ENCODE results near the gene LCE3E.

Gene LCE3E

DNA sequence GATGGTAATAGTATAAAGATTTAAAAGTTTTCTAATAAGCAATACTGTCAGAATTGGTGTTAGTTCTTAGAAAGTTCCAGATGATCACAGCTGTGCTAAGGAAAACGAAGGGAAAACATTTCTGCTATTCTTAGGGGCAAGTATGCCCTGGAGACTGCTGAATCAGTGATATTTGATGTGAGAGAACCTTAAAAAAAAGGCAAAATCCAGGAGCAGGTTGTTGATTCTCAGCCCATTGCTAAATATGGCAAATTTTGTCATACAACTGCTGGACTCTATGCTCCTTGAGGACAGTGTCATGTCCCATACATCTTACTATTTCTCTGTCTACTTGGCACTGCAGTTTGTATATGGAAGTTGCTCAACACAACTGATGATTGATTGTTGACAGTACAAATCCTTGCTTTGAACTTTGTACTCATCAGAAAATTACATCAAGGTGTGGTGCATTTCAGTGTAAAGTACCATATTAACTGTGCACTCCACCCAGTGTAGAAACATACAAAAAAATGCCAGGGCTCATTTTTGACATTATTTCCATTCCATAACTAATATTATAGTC is 41.4 kb downstream of the LCE3E start:
- Histone ChIP-seq H3K79me1 (ENCODE audit: low read length) (no peaks in the 10 kb centered on the region), H3K27ac (ENCODE audit: low read depth, low read length) (no peak overlapping the region), H3K79me2 (ENCODE audit: control insufficient read depth, insufficient read depth, low read length) (no peaks in the 10 kb centered on the region), H3K56ac (ENCODE audit: low read length) (no peak overlapping the region), H3K18ac (ENCODE audit: low read length) (no peak overlapping the region), H2BK120ac (ENCODE audit: low read depth, low read length) (no peak overlapping the region), H3K27me3 (ENCODE audit: insufficient read depth, low read length, poor library complexity) (no peaks in the 10 kb centered on the region), H3K36me3 (ENCODE audit: control insufficient read depth, insufficient read depth, low read length) (no peaks in the 10 kb centered on the region), H3K9ac (ENCODE audit: low read length) (no peak overlapping the region), H3K4me3 (ENCODE audit: low read length) (no peak overlapping the region), H3K4me2 (ENCODE audit: low read length) (no peak overlapping the region), H3K23ac (ENCODE audit: low read length) (no peak overlapping the region), H3K4me1 (ENCODE audit: control insufficient read depth, low read depth, low read length) (no peaks in the 10 kb centered on the region), H4K5ac (ENCODE audit: low read length) (no peak overlapping the region), H3K4ac (ENCODE audit: low read depth, low read length) (no peak overlapping the region), H2AK5ac (ENCODE audit: low read length) (no peak overlapping the region), H4K8ac (ENCODE audit: low read depth, low read length) (no peak overlapping the region), H2BK5ac (ENCODE audit: low read length) (no peak overlapping the region), H2BK15ac (replicated peaks; ENCODE audit: low read depth) (no peak overlapping the region)
- WGBS (ENCODE audit: extremely low coverage, insufficient coverage, low lambda C conversion rate), result no CpG with 5 or more reads among the region's 1 CpG
- no peak for DNase-seq

DNA sequence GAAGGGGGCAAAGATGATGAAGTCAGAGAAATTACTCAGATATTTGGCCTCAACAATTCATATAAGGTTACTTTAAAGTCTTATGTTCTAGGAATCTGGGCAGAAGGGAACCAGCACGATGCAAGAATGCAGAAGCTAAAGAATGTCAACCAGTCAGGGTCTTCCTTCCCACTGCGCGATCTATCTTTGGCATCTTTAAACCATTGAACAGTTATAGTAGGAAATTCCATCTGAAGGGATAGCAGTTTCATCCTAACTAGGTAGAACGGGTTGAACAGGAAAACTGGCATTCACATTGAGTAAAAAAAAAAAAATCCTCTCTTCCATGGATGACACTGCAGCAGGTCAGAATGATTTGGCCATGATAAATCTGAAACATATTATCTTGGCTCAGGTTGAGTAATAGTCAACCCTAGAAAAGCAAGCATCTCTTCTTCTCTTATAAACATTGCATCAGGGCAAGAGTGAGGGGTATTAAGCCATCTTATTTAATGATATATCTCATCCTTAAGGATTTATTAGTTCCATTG is 46.0 kb downstream of the LCE3E start:
- no CpG with 5 or more reads among the region's 4 CpGs for WGBS (ENCODE audit: extremely low coverage, insufficient coverage, low lambda C conversion rate)
- H2AK5ac ChIP-seq (ENCODE audit: low read length), result no peak overlapping the region
- no peak overlapping the region for H4K5ac ChIP-seq (ENCODE audit: low read length)
- H3K9ac ChIP-seq (ENCODE audit: low read length), result no peak overlapping the region
- no peak overlapping the region for H3K18ac ChIP-seq (ENCODE audit: low read length)
- no peak overlapping the region for H3K4ac ChIP-seq (ENCODE audit: low read depth, low read length)
- no peaks in the 10 kb centered on the region for H3K79me2 ChIP-seq (ENCODE audit: control insufficient read depth, insufficient read depth, low read length)
- H3K36me3 ChIP-seq (ENCODE audit: control insufficient read depth, insufficient read depth, low read length), result no peaks in the 10 kb centered on the region
- no peak for DNase-seq
- H2BK5ac ChIP-seq (ENCODE audit: low read length), result no peak overlapping the region
- no peak overlapping the region for H3K27ac ChIP-seq (ENCODE audit: low read depth, low read length)
- no peak overlapping the region for H4K8ac ChIP-seq (ENCODE audit: low read depth, low read length)
- H2BK15ac ChIP-seq (replicated peaks; ENCODE audit: low read depth), result no peak overlapping the region
- no peaks in the 10 kb centered on the region for H3K79me1 ChIP-seq (ENCODE audit: low read length)
- H3K27me3 ChIP-seq (ENCODE audit: insufficient read depth, low read length, poor library complexity), result no peaks in the 10 kb centered on the region
- no peak overlapping the region for H3K23ac ChIP-seq (ENCODE audit: low read length)
- no peaks in the 10 kb centered on the region for H3K4me1 ChIP-seq (ENCODE audit: control insufficient read depth, low read depth, low read length)
- no peak overlapping the region for H3K56ac ChIP-seq (ENCODE audit: low read length)
- no peak overlapping the region for H3K4me3 ChIP-seq (ENCODE audit: low read length)
- H2BK120ac ChIP-seq (ENCODE audit: low read depth, low read length), result no peak overlapping the region
- H3K4me2 ChIP-seq (ENCODE audit: low read length), result no peak overlapping the region

DNA sequence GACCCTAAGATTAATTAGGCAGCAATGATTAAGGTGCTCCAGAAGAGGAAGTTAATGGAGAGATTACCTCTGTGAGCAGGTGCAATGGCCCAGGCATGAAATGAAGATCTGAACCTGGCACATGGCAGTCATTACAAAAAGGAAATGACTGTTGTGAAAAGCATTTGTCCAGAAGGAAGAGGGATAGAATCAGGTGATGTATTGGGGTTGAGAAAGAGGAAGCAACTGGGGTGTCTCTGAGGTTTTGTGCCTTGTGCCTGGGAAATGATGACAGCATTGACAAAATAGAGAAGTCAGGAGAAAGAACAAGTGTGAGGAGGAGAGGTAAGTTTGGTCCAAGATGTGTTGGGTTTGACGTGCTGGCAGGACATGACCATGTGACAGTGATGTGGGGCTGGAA is 46.7 kb downstream of the LCE3E start:
- no peak overlapping the region for H4K8ac ChIP-seq (ENCODE audit: low read depth, low read length)
- no peak overlapping the region for H3K9ac ChIP-seq (ENCODE audit: low read length)
- no peak overlapping the region for H3K4me2 ChIP-seq (ENCODE audit: low read length)
- H3K36me3 ChIP-seq (ENCODE audit: control insufficient read depth, insufficient read depth, low read length), result no peaks in the 10 kb centered on the region
- no peak overlapping the region for H3K18ac ChIP-seq (ENCODE audit: low read length)
- no peak overlapping the region for H2BK15ac ChIP-seq (replicated peaks; ENCODE audit: low read depth)
- no peak overlapping the region for H4K5ac ChIP-seq (ENCODE audit: low read length)
- H3K56ac ChIP-seq (ENCODE audit: low read length), result no peak overlapping the region
- H3K27me3 ChIP-seq (ENCODE audit: insufficient read depth, low read length, poor library complexity), result no peaks in the 10 kb centered on the region
- WGBS (ENCODE audit: extremely low coverage, insufficient coverage, low lambda C conversion rate), result no CpG with 5 or more reads among the region's 1 CpG
- H3K4me3 ChIP-seq (ENCODE audit: low read length), result no peak overlapping the region
- H2AK5ac ChIP-seq (ENCODE audit: low read length), result no peak overlapping the region
- DNase-seq, result no peak
- H3K27ac ChIP-seq (ENCODE audit: low read depth, low read length), result no peak overlapping the region
- H3K79me1 ChIP-seq (ENCODE audit: low read length), result no peaks in the 10 kb centered on the region
- no peak overlapping the region for H2BK5ac ChIP-seq (ENCODE audit: low read length)
- no peak overlapping the region for H2BK120ac ChIP-seq (ENCODE audit: low read depth, low read length)
- H3K23ac ChIP-seq (ENCODE audit: low read length), result no peak overlapping the region
- no peaks in the 10 kb centered on the region for H3K4me1 ChIP-seq (ENCODE audit: control insufficient read depth, low read depth, low read length)
- H3K79me2 ChIP-seq (ENCODE audit: control insufficient read depth, insufficient read depth, low read length), result no peaks in the 10 kb centered on the region
- H3K4ac ChIP-seq (ENCODE audit: low read depth, low read length), result no peak overlapping the region

DNA sequence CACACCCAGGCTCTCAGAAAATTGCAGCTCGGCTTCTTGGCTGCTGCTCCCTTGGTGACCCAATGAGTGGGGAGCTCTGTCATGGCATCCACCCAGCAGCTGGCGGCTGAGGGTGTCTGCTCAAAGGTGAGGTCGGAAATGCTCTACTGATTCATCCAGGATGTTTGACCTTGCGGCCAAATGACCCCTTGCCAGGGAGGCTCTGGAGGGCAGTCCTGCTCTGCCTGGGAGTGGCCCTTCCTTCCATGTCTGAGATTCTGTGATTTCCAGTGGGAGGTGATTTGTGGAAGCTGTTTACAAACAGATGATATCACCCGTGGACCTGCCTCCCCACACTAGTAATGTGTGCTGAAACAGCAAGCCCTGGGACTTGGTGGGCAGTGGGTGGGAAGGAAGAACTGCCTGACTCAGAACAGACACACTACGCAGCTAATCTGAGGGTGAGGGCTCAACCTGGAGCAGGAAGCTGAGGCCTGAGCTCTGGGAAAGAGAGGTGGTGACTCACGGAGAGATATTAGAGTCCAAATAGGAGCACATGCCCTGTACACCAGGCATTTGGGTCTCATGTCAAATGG is 49.3 kb downstream of the LCE3E start:
- no peaks in the 10 kb centered on the region for H3K4me1 ChIP-seq (ENCODE audit: control insufficient read depth, low read depth, low read length)
- H3K4me3 ChIP-seq (ENCODE audit: low read length), result no peak overlapping the region
- no peak overlapping the region for H3K4ac ChIP-seq (ENCODE audit: low read depth, low read length)
- no peak overlapping the region for H4K5ac ChIP-seq (ENCODE audit: low read length)
- H2AK5ac ChIP-seq (ENCODE audit: low read length), result no peak overlapping the region
- H2BK15ac ChIP-seq (replicated peaks; ENCODE audit: low read depth), result no peak overlapping the region
- no peak overlapping the region for H3K9ac ChIP-seq (ENCODE audit: low read length)
- H3K27ac ChIP-seq (ENCODE audit: low read depth, low read length), result no peak overlapping the region
- no peak overlapping the region for H2BK5ac ChIP-seq (ENCODE audit: low read length)
- no peaks in the 10 kb centered on the region for H3K79me1 ChIP-seq (ENCODE audit: low read length)
- no peak overlapping the region for H4K8ac ChIP-seq (ENCODE audit: low read depth, low read length)
- H3K4me2 ChIP-seq (ENCODE audit: low read length), result no peak overlapping the region
- H3K79me2 ChIP-seq (ENCODE audit: control insufficient read depth, insufficient read depth, low read length), result no peaks in the 10 kb centered on the region
- H2BK120ac ChIP-seq (ENCODE audit: low read depth, low read length), result no peak overlapping the region
- H3K27me3 ChIP-seq (ENCODE audit: insufficient read depth, low read length, poor library complexity), result no peaks in the 10 kb centered on the region
- DNase-seq, result no peak
- no peak overlapping the region for H3K56ac ChIP-seq (ENCODE audit: low read length)
- no CpG with 5 or more reads among the region's 7 CpGs for WGBS (ENCODE audit: extremely low coverage, insufficient coverage, low lambda C conversion rate)
- no peak overlapping the region for H3K23ac ChIP-seq (ENCODE audit: low read length)
- no peak overlapping the region for H3K18ac ChIP-seq (ENCODE audit: low read length)
- H3K36me3 ChIP-seq (ENCODE audit: control insufficient read depth, insufficient read depth, low read length), result no peaks in the 10 kb centered on the region

DNA sequence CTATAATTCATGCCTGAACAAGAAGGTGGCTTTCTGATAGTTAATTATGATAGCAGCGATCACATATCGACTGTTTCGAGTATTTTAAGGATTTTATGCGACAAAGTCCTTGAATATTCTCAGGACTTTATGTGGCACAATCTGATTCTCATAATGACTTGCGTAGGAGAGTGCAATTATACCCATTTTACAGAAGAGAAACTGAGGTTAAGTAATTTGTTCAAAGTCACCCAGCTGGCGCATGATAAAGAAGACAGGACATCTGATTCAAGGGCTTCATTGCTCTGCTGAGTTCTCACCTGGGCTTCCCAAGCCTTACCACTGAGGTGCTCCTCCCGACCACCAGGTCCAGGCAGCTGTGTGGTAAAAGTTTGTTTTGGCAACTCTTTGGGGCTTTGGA is 50.5 kb downstream of the LCE3E start:
- H2AK5ac ChIP-seq (ENCODE audit: low read length), result no peak overlapping the region
- H3K27ac ChIP-seq (ENCODE audit: low read depth, low read length), result no peak overlapping the region
- H3K27me3 ChIP-seq (ENCODE audit: insufficient read depth, low read length, poor library complexity), result no peaks in the 10 kb centered on the region
- H4K5ac ChIP-seq (ENCODE audit: low read length), result no peak overlapping the region
- H3K79me1 ChIP-seq (ENCODE audit: low read length), result no peaks in the 10 kb centered on the region
- no peak overlapping the region for H3K23ac ChIP-seq (ENCODE audit: low read length)
- H3K36me3 ChIP-seq (ENCODE audit: control insufficient read depth, insufficient read depth, low read length), result no peaks in the 10 kb centered on the region
- H4K8ac ChIP-seq (ENCODE audit: low read depth, low read length), result no peak overlapping the region
- no peak overlapping the region for H3K56ac ChIP-seq (ENCODE audit: low read length)
- H2BK120ac ChIP-seq (ENCODE audit: low read depth, low read length), result no peak overlapping the region
- no peak overlapping the region for H3K4ac ChIP-seq (ENCODE audit: low read depth, low read length)
- no peak for DNase-seq
- no peak overlapping the region for H3K4me2 ChIP-seq (ENCODE audit: low read length)
- no peak overlapping the region for H3K9ac ChIP-seq (ENCODE audit: low read length)
- no peak overlapping the region for H2BK15ac ChIP-seq (replicated peaks; ENCODE audit: low read depth)
- no peak overlapping the region for H2BK5ac ChIP-seq (ENCODE audit: low read length)
- no peaks in the 10 kb centered on the region for H3K4me1 ChIP-seq (ENCODE audit: control insufficient read depth, low read depth, low read length)
- H3K18ac ChIP-seq (ENCODE audit: low read length), result no peak overlapping the region
- WGBS (ENCODE audit: extremely low coverage, insufficient coverage, low lambda C conversion rate), result no CpG with 5 or more reads among the region's 7 CpGs
- H3K4me3 ChIP-seq (ENCODE audit: low read length), result no peak overlapping the region
- no peaks in the 10 kb centered on the region for H3K79me2 ChIP-seq (ENCODE audit: control insufficient read depth, insufficient read depth, low read length)

Measured in mesendoderm (in vitro differentiated cells).